GM12878 (cell line): Measurements from ENCODE around the gene PCP4L1. TPM values are rescaled to one million over a fixed set of nuclear protein-coding genes. Genes with fewer than 3 reads are reported as not detected.

Source experiments
- ATAC-seq: fragments of 200-7000 bp; cut with Tn5 transposase; 3 replicates; pipeline ENCODE4 v1.9.1; 2020; ENCODE audit warnings: mild to moderate bottlenecking, moderate library complexity
- BruUV-seq: library from RNA; stranded (reverse); fragments of 400-500 nt; replicated peaks from 2 replicates; lab custom pipeline; 2021; lab: Mats Ljungman, UMichigan
- CTCF ChIA-PET: fragments of 300-600 bp; sonication (Branson Sonifier 250); formaldehyde crosslinking; extraction: SDS; loops from one replicate; lab custom pipeline; 2021; ENCODE audit warnings: inconsistent platforms; lab: Yijun Ruan, JAX
- POLR2A ChIA-PET: fragments of 350-600 bp; formaldehyde crosslinking; extraction: SDS; loops from one replicate; lab custom pipeline; 2021; ENCODE audit warnings: inconsistent platforms; lab: Charles Lee
- RAD21 ChIA-PET: fragments of 300-600 bp; sonication (Branson Sonifier 250); formaldehyde crosslinking; loops from one replicate; lab custom pipeline; 2023; ENCODE audit warnings: antibody characterized with exemption; ENCODE audit not compliant: unreplicated experiment; lab: Charles Lee
- SMC1A ChIA-PET: fragments of 300-600 bp; sonication (Branson Sonifier 250); formaldehyde crosslinking; loops from one replicate; lab custom pipeline; 2023; ENCODE audit not compliant: unreplicated experiment, uncharacterized antibody; lab: Charles Lee
- DNase-seq: peaks from one replicate; pipeline ENCODE4 v3.0.0-alpha.2; 2011; ENCODE audit warnings: low read depth, low spot score
- FAIRE-seq: peaks from 3 replicates; lab custom pipeline; 2011; peaks lifted over from hg19 to GRCh38; lab: Jason Lieb, UNC
- H2AFZ ChIP-seq: 2 replicates; pipeline ENCODE4 v1.6.0; 2011; ENCODE audit warnings: low read depth, low read length, control low read depth; ENCODE audit not compliant: control insufficient read depth
- H3K27ac ChIP-seq: 2 replicates; pipeline ENCODE4 v1.5.1; 2011; ENCODE audit warnings: control low read depth; ENCODE audit not compliant: control insufficient read depth, insufficient read depth
- H3K27me3 ChIP-seq, 2 experiments: replicated peaks in 1 of 2; 2 replicates each; pipeline versions ENCODE4 v1.6.0 to v1.6.1; 2011; ENCODE audit warnings: low read length in 1 of 2; ENCODE audit not compliant: control insufficient read depth in 2 of 2, insufficient read depth in 2 of 2
- H3K36me3 ChIP-seq, 2 experiments: 2 replicates each; pipeline ENCODE4 v1.5.1; 2011; ENCODE audit warnings: low read length in 1 of 2; ENCODE audit not compliant: control insufficient read depth in 2 of 2, insufficient read depth in 2 of 2
- H3K4me1 ChIP-seq: 2 replicates; pipeline ENCODE4 v1.6.1; 2011; ENCODE audit warnings: mild to moderate bottlenecking, low read length, moderate library complexity, mixed read lengths; ENCODE audit not compliant: control insufficient read depth, insufficient read depth
- H3K4me2 ChIP-seq: 2 replicates; pipeline ENCODE4 v1.6.0; 2011; ENCODE audit warnings: control low read depth; ENCODE audit not compliant: control insufficient read depth, insufficient read depth
- H3K4me3 ChIP-seq: fragments of 200-600 bp; sonication (generic); 2 replicates; pipeline ENCODE4 v1.5.1; 2016
- H3K79me2 ChIP-seq: 2 replicates; pipeline ENCODE4 v1.6.0; 2011; ENCODE audit warnings: low read length; ENCODE audit not compliant: control insufficient read depth, insufficient read depth
- H3K9ac ChIP-seq: 2 replicates; pipeline ENCODE4 v1.8.0; 2011; ENCODE audit warnings: low read length, control low read depth, mixed read lengths; ENCODE audit not compliant: control insufficient read depth, insufficient read depth
- H3K9me3 ChIP-seq: replicated peaks from 3 replicates; pipeline ENCODE4 v1.5.1; 2011; ENCODE audit warnings: mild to moderate bottlenecking, low read length; ENCODE audit not compliant: control insufficient read depth, insufficient read depth
- H4K20me1 ChIP-seq: 2 replicates; pipeline ENCODE4 v1.6.0; 2011; ENCODE audit not compliant: control insufficient read depth, insufficient read depth
- CTCF ChIP-seq, 3 experiments: IDR thresholded peaks in 2 of 3; conservative IDR thresholded peaks in 1 of 3; 2 replicates each; pipeline ENCODE4 v1.5.1; 2011; ENCODE audit warnings: low read depth in 3 of 3, low read length in 3 of 3, mild to moderate bottlenecking in 3 of 3, control low read depth in 2 of 3, moderate library complexity in 2 of 3, inconsistent platforms in 1 of 3, mixed read lengths in 1 of 3; ENCODE audit not compliant: control insufficient read depth in 2 of 3, insufficient read depth in 1 of 3; ENCODE audit errors: extremely low read depth in 1 of 3
- EP300 ChIP-seq, 2 experiments: fragments of 150-350 bp in 1 of 2; IDR thresholded peaks; 2 replicates each; pipeline ENCODE4 v1.6.1; 2011 to 2012; ENCODE audit warnings: low read depth in 2 of 2, low read length in 2 of 2, borderline replicate concordance in 1 of 2, improper control_type of control experiment in 1 of 2, inconsistent platforms in 1 of 2; ENCODE audit not compliant: control insufficient read depth in 1 of 2
- ZBED1 ChIP-seq: IDR thresholded peaks from 2 replicates; pipeline ENCODE4 v1.6.1; 2016; ENCODE audit warnings: borderline replicate concordance
- WGBS: methylation state at CpG from one replicate; pipeline ENCODE4 v1.1.6; 2016; ENCODE audit warnings: low lambda C conversion rate; ENCODE audit not compliant: insufficient replicate concordance, insufficient coverage; ENCODE audit errors: missing lambda C conversion rate; 5-methylcytosine and 5-hydroxymethylcytosine counted together
- in situ Hi-C: fragments of 300-500 bp; cut with MboI; formaldehyde crosslinking; loops from 9 replicates; pipeline ENCODE4 v1.14.3; 2018; ENCODE audit warnings: mixed read lengths
- intact Hi-C: fragments of 100-400 bp; cut with micrococcal nuclease; formaldehyde crosslinking; loops from one replicate; pipeline ENCODE4 v1.14.2; 2022; ENCODE audit not compliant: unreplicated experiment
- polyA plus RNA-seq, 11 experiments: library from polyadenylated mRNA; depleted of rRNA in 4 of 11; unstranded in 6 of 11; stranded (reverse) in 5 of 11; fragments of >200 nt; fragmentation: Nextera tagmentation in 4 of 11; fragmentation: Illumina TruSeq in 1 of 11; extraction: Ambion mirVana in 4 of 11; extraction: Trizol in 1 of 11; gene quantifications; 1 replicate in 1 of 11; 2 replicates in 10 of 11; pipeline versions ENCODE4 v1.2.1 to v1.2.3, GENCODE V29; 2011 to 2016; ENCODE audit warnings: inconsistent platforms in 2 of 11, missing spikeins in 2 of 11, low read depth in 1 of 11
- total RNA-seq, 4 experiments: library from RNA; depleted of rRNA in 3 of 4; stranded (reverse); fragments of >200 nt in 3 of 4; fragmentation: Illumina TruSeq in 1 of 4; extraction: Trizol in 1 of 4; gene quantifications; 2 replicates each; pipeline versions ENCODE4 v1.2.1 to v1.2.3, GENCODE V29; 2013 to 2021

PCP4L1 gene
- total and polyA plus RNA-seq, 10 of the 15 experiments (the other 5 are each of a cell fraction or from before 2014, with no cell fraction given): 1.0 to 5.2 (median 2.8) TPM

- ATAC-seq: no peak
- 40% methylated on average over 5 of the region's 5 CpGs for WGBS
- intact Hi-C loops: no loop called here
- no TSS peak for BruUV-seq
- no peak for TF ChIP-seq EP300 (IDR thresholded peaks at IDR 0.05; ENCODE audit: borderline replicate concordance in 1 of 2, control insufficient read depth in 1 of 2, low read depth in 2 of 2, low read length in 2 of 2)
- H3K27ac ChIP-seq: no peak overlapping the region
- no peak for DNase-seq
- in situ Hi-C loops: no loop called here
- H2AFZ ChIP-seq: no peak overlapping the region
- no peak overlapping the region for H3K4me2 ChIP-seq
- POLR2A ChIA-PET: interaction anchor here (0.5 to 5.7 kb wide), 4 partner anchors 13 to 165 kb away, joined by 3 to 24 read pairs (median 3); partner anchors contain the start of genes ARHGAP30 and NDUFS2
- RAD21 ChIA-PET: interaction anchor here (0.7 to 2.1 kb wide), 5 partner anchors 8 to 163 kb away, joined by 3 to 6 read pairs (median 3); no protein-coding TSS in a partner anchor
- SMC1A ChIA-PET: interaction anchor here (0.6 to 3.6 kb wide), 11 partner anchors 10 to 164 kb away, joined by 3 to 15 read pairs (median 4); partner anchors contain the start of gene ARHGAP30
- H4K20me1 ChIP-seq: no peaks in the 10 kb centered on the region
- H3K4me3 ChIP-seq: no peak overlapping the region
- no peaks in the 10 kb centered on the region for H3K9me3 ChIP-seq
- H3K36me3 ChIP-seq: peaks cover 2 to 5% of the 10 kb centered on the region in 2 experiments; a peak in 2 of 4 replicates
- CTCF ChIA-PET: interaction anchor here (1.0 to 17.1 kb wide), 9 partner anchors 7 to 163 kb away, joined by 3 to 385 read pairs (median 16); partner anchors contain the start of genes CFAP126, NDUFS2 and TOMM40L
- no peak for FAIRE-seq
- no peak overlapping the region for H3K9ac ChIP-seq
- H3K4me1 ChIP-seq: peaks cover 21% of the 10 kb centered on the region
- H3K27me3 ChIP-seq: no peaks in the 10 kb centered on the region
- no peaks in the 10 kb centered on the region for H3K79me2 ChIP-seq
These were observed 39.3 kb upstream of the PCP4L1 start for GRCh38 chr1:161219078-161219892.

- FAIRE-seq (no peak), ATAC-seq (no peak), DNase-seq (no peak)
- no TSS peak for BruUV-seq
- SMC1A ChIA-PET: interaction anchor here (0.6 to 1.9 kb wide), 10 partner anchors 10 to 150 kb away, joined by 3 to 9 read pairs (median 4); partner anchors contain the start of genes ARHGAP30 and PPOX
- POLR2A ChIA-PET: interaction anchor here (0.5 to 5.7 kb wide), 2 partner anchors 17 to 150 kb away, joined by 3 to 24 read pairs; partner anchors contain the start of genes ARHGAP30 and NDUFS2
- H3K9ac ChIP-seq: no peak overlapping the region
- 55% methylated on average over 5 of the region's 5 CpGs for WGBS
- RAD21 ChIA-PET: interaction anchor here (1.6 to 2.1 kb wide), 3 partner anchors 9 to 162 kb away, joined by 3 to 6 read pairs (median 4); no protein-coding TSS in a partner anchor
- in situ Hi-C loops (no loop called here), intact Hi-C loops (no loop called here)
- CTCF ChIA-PET: interaction anchor here (1.2 to 17.1 kb wide), 7 partner anchors 10 to 162 kb away, joined by 3 to 385 read pairs (median 12); partner anchors contain the start of genes CFAP126 and NDUFS2
- TF ChIP-seq CTCF (IDR thresholded peaks at IDR 0.05 in 2 of 3, conservative IDR thresholded peaks at IDR 0.05 in 1 of 3; ENCODE audit: control insufficient read depth in 2 of 3, extremely low read depth in 1 of 3, insufficient read depth in 1 of 3, low read depth in 3 of 3, low read length in 3 of 3) (no peak), ZBED1 (no peak)
- peaks cover 2 to 3% of the 10 kb centered on the region in 2 experiments; a peak in 2 of 4 replicates for H3K36me3 ChIP-seq
- no peak overlapping the region for H2AFZ ChIP-seq
- H3K27ac ChIP-seq: no peak overlapping the region
- no peaks in the 10 kb centered on the region for H3K27me3 ChIP-seq
- H3K4me1 ChIP-seq: peaks cover 22% of the 10 kb centered on the region
- no peaks in the 10 kb centered on the region for H4K20me1 ChIP-seq
- H3K9me3 ChIP-seq: no peaks in the 10 kb centered on the region
- H3K4me3 ChIP-seq: no peak overlapping the region
- no peak overlapping the region for H3K4me2 ChIP-seq
- H3K79me2 ChIP-seq: no peaks in the 10 kb centered on the region
These were observed 38.5 kb upstream of the PCP4L1 start for GRCh38 chr1:161220002-161220401.
